ENCODE data around the gene SLC25A36. TPM values are rescaled to one million over a fixed set of nuclear protein-coding genes. Genes with fewer than 3 reads are reported as not detected.
"Not testable (repeated sequence)": the region's sequence is repeated elsewhere in the genome, so short reads cannot be mapped to it uniquely, and the experiment has no call there.

Gene SLC25A36
- total and polyA plus RNA-seq, 11 donors: 36.0 to 78.0 (median 56.6) TPM

DNA sequence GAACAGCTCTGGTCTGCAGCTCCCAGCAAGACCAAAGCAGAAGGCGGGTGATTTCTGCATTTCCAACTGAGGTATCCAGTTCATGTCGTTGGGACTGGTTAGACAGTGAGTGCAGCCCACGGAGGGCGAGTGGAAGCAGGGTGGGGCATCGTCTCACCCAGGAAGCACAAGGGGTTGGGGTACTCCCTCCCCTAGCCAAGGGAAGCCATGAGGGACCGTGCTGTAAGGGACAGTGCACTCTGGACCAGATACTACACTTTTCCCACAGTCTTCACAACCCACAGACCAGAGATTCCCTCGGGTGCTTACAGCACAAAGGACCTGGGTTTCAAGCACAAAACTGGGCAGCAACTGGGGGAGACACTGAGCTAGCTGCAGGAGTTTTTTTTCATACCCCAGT is 8.5 kb upstream of the SLC25A36 start:
- no peaks in the 10 kb centered on the region for H3K4me1 ChIP-seq
- peaks cover 0 to 19% (median 0%) of the 10 kb centered on the region in 9 donors for H3K27me3 ChIP-seq
- no peak overlapping the region for H3K4me3 ChIP-seq
- WGBS, 4 donors: 79 to 82% (median 79%) methylated on average over 7 of the region's 7 CpGs
- no peak for DNase-seq
- no peak overlapping the region for H3K27ac ChIP-seq
- ATAC-seq: no peak
- H3K36me3 ChIP-seq: no peaks in the 10 kb centered on the region
- H3K9me3 ChIP-seq: peaks cover 0 to 12% (median 0%) of the 10 kb centered on the region in 12 donors
- TF ChIP-seq, protein P1, sequence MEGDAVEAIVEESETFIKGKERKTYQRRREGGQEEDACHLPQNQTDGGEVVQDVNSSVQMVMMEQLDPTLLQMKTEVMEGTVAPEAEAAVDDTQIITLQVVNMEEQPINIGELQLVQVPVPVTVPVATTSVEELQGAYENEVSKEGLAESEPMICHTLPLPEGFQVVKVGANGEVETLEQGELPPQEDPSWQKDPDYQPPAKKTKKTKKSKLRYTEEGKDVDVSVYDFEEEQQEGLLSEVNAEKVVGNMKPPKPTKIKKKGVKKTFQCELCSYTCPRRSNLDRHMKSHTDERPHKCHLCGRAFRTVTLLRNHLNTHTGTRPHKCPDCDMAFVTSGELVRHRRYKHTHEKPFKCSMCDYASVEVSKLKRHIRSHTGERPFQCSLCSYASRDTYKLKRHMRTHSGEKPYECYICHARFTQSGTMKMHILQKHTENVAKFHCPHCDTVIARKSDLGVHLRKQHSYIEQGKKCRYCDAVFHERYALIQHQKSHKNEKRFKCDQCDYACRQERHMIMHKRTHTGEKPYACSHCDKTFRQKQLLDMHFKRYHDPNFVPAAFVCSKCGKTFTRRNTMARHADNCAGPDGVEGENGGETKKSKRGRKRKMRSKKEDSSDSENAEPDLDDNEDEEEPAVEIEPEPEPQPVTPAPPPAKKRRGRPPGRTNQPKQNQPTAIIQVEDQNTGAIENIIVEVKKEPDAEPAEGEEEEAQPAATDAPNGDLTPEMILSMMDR (IDR thresholded peaks at IDR 0.05): no peak
- TF ChIP-seq POLR2A (IDR thresholded peaks at IDR 0.05): no peak
- intact Hi-C loops (cut with DNase I): no loop called here

GRCh38 chr3:140933552-140933951 is 8.1 kb upstream of the SLC25A36 start:
- intact Hi-C loops (cut with DNase I): no loop called here
- Histone ChIP-seq H3K4me1 (no peaks in the 10 kb centered on the region), H3K9me3 (peaks cover 0 to 13% (median 0%) of the 10 kb centered on the region in 12 donors), H3K27ac (no peak overlapping the region), H3K36me3 (no peaks in the 10 kb centered on the region), H3K4me3 (no peak overlapping the region), H3K27me3 (peaks cover 0 to 19% (median 0%) of the 10 kb centered on the region in 9 donors)
- TF ChIP-seq POLR2A (IDR thresholded peaks at IDR 0.05): no peak
- TF ChIP-seq, protein P1 (IDR thresholded peaks at IDR 0.05): no peak
- no peak for ATAC-seq
- WGBS, 4 donors: 84 to 91% (median 87%) methylated on average over 8 of the region's 8 CpGs
- DNase-seq: no peak

GRCh38 chr3:140939305-140939704 is 2.3 kb upstream of the SLC25A36 start:
- Histone ChIP-seq H3K4me1 (peaks cover 2 to 19% (median 12%) of the 10 kb centered on the region in 12 donors), H3K9me3 (peaks cover 0 to 13% (median 0%) of the 10 kb centered on the region in 12 donors)
- intact Hi-C loops (cut with DNase I); H3K27me3 ChIP-seq; ATAC-seq; DNase-seq; H3K27ac ChIP-seq; H3K4me3 ChIP-seq; H3K36me3 ChIP-seq: not testable (repeated sequence)
- WGBS, 4 donors: 82 to 93% (median 89%) methylated on average over 4 of the region's 4 CpGs

GRCh38 chr3:140941090-140941433 is 574 bp upstream of the SLC25A36 start:
- Histone ChIP-seq H3K4me3 (peak overlapping the region; percentile 54 to 98 (median 86)), H3K9me3 (peaks cover 0 to 6% (median 0%) of the 10 kb centered on the region in 12 donors), H3K4me1 (peaks cover 3 to 35% (median 29%) of the 10 kb centered on the region in 12 donors), H3K36me3 (no peaks in the 10 kb centered on the region), H3K27me3 (no peaks in the 10 kb centered on the region), H3K27ac (peak overlapping the region in 11 of 12 donors; percentile 64 to 98 (median 95))
- DNase-seq: no peak
- ATAC-seq: no peak
- WGBS, 4 donors: 49 to 50% (median 49%) methylated on average over 5 of the region's 5 CpGs
- intact Hi-C loops (cut with DNase I): loop anchor here in 2 of 10 donors (2.0 kb wide), 2 partner anchors 14 to 16 kb away; no protein-coding TSS in a partner anchor
- TF ChIP-seq, protein P1 (IDR thresholded peaks at IDR 0.05): no peak
- TF ChIP-seq POLR2A (IDR thresholded peaks at IDR 0.05): no peak
